ENCODE measurements around the gene CD79A.

The CD79A gene

GRCh38 chr19:41897181-41897580 is 20.1 kb downstream of the CD79A start:
- Histone ChIP-seq H3K4me1 (ENCODE audit: control insufficient read depth, insufficient read depth, low read length) (no peaks in the 10 kb centered on the region), H3K9me3 (ENCODE audit: control insufficient read depth, insufficient read depth, low read length) (no peaks in the 10 kb centered on the region), H3K36me3 (ENCODE audit: control insufficient read depth, insufficient read depth, low read length) (peaks cover 35% of the 10 kb centered on the region), H3K27ac (ENCODE audit: low read depth, low read length) (no peak overlapping the region), H3K9ac (ENCODE audit: low read depth, low read length) (no peak overlapping the region), H3K4me3 (ENCODE audit: low read depth, low read length) (no peak overlapping the region), H3K27me3 (ENCODE audit: control insufficient read depth, insufficient read depth, low read length) (no peaks in the 10 kb centered on the region)

- Histone ChIP-seq H3K4me3 (ENCODE audit: low read depth, low read length) (no peak overlapping the region), H3K36me3 (ENCODE audit: control insufficient read depth, insufficient read depth, low read length) (peaks cover 42% of the 10 kb centered on the region), H3K27ac (ENCODE audit: low read depth, low read length) (no peak overlapping the region)
Observed at GRCh38 chr19:41897820-41898219, 20.7 kb downstream of the CD79A start.

GRCh38 chr19:41898235-41898634 is 21.2 kb downstream of the CD79A start:
- no peaks in the 10 kb centered on the region for H3K4me1 ChIP-seq (ENCODE audit: control insufficient read depth, insufficient read depth, low read length)
- H3K4me3 ChIP-seq (ENCODE audit: low read depth, low read length), result no peak overlapping the region
- H3K9ac ChIP-seq (ENCODE audit: low read depth, low read length), result no peak overlapping the region
- H3K27me3 ChIP-seq (ENCODE audit: control insufficient read depth, insufficient read depth, low read length), result no peaks in the 10 kb centered on the region
- no peaks in the 10 kb centered on the region for H3K9me3 ChIP-seq (ENCODE audit: control insufficient read depth, insufficient read depth, low read length)
- no peak overlapping the region for H3K27ac ChIP-seq (ENCODE audit: low read depth, low read length)
- peaks cover 46% of the 10 kb centered on the region for H3K36me3 ChIP-seq (ENCODE audit: control insufficient read depth, insufficient read depth, low read length)

More at GRCh38 chr19:41897820-41898219, 20.7 kb downstream of the CD79A start:
- Histone ChIP-seq H3K9ac (ENCODE audit: low read depth, low read length) (no peak overlapping the region), H3K27me3 (ENCODE audit: control insufficient read depth, insufficient read depth, low read length) (no peaks in the 10 kb centered on the region), H3K9me3 (ENCODE audit: control insufficient read depth, insufficient read depth, low read length) (no peaks in the 10 kb centered on the region), H3K4me1 (ENCODE audit: control insufficient read depth, insufficient read depth, low read length) (no peaks in the 10 kb centered on the region)

GRCh38 chr19:41901707-41902360 is 24.8 kb downstream of the CD79A start:
- no peaks in the 10 kb centered on the region for H3K27me3 ChIP-seq (ENCODE audit: control insufficient read depth, insufficient read depth, low read length)
- H3K27ac ChIP-seq (ENCODE audit: low read depth, low read length), result no peak overlapping the region
- no peaks in the 10 kb centered on the region for H3K9me3 ChIP-seq (ENCODE audit: control insufficient read depth, insufficient read depth, low read length)
- H3K4me3 ChIP-seq (ENCODE audit: low read depth, low read length), result no peak overlapping the region
- no peak overlapping the region for H3K9ac ChIP-seq (ENCODE audit: low read depth, low read length)
- H3K4me1 ChIP-seq (ENCODE audit: control insufficient read depth, insufficient read depth, low read length), result no peaks in the 10 kb centered on the region
- H3K36me3 ChIP-seq (ENCODE audit: control insufficient read depth, insufficient read depth, low read length), result peaks cover 45% of the 10 kb centered on the region

GRCh38 chr19:41902594-41902993 is 25.5 kb downstream of the CD79A start:
- H3K9ac ChIP-seq (ENCODE audit: low read depth, low read length), result no peak overlapping the region
- H3K36me3 ChIP-seq (ENCODE audit: control insufficient read depth, insufficient read depth, low read length), result peaks cover 47% of the 10 kb centered on the region
- H3K4me3 ChIP-seq (ENCODE audit: low read depth, low read length), result no peak overlapping the region
- no peaks in the 10 kb centered on the region for H3K27me3 ChIP-seq (ENCODE audit: control insufficient read depth, insufficient read depth, low read length)
- H3K4me1 ChIP-seq (ENCODE audit: control insufficient read depth, insufficient read depth, low read length), result no peaks in the 10 kb centered on the region
- no peaks in the 10 kb centered on the region for H3K9me3 ChIP-seq (ENCODE audit: control insufficient read depth, insufficient read depth, low read length)
- no peak overlapping the region for H3K27ac ChIP-seq (ENCODE audit: low read depth, low read length)

- Histone ChIP-seq H3K4me3 (ENCODE audit: low read depth, low read length) (no peak overlapping the region), H3K27ac (ENCODE audit: low read depth, low read length) (no peak overlapping the region), H3K36me3 (ENCODE audit: control insufficient read depth, insufficient read depth, low read length) (peaks cover 41% of the 10 kb centered on the region), H3K9me3 (ENCODE audit: control insufficient read depth, insufficient read depth, low read length) (no peaks in the 10 kb centered on the region), H3K4me1 (ENCODE audit: control insufficient read depth, insufficient read depth, low read length) (no peaks in the 10 kb centered on the region), H3K9ac (ENCODE audit: low read depth, low read length) (no peak overlapping the region), H3K27me3 (ENCODE audit: control insufficient read depth, insufficient read depth, low read length) (0 out of 2 replicates have a peak, but pooled peaks cover 2% of the 10 kb centered on the region)
Observed at GRCh38 chr19:41903193-41903953, 26.3 kb downstream of the CD79A start.

- H3K9me3 ChIP-seq (ENCODE audit: control insufficient read depth, insufficient read depth, low read length), result no peaks in the 10 kb centered on the region
- peaks cover 11% of the 10 kb centered on the region; the same call in 1 of the 2 replicates for H3K27me3 ChIP-seq (ENCODE audit: control insufficient read depth, insufficient read depth, low read length)
- no peak overlapping the region for H3K9ac ChIP-seq (ENCODE audit: low read depth, low read length)
- H3K4me3 ChIP-seq (ENCODE audit: low read depth, low read length), result no peak overlapping the region
- H3K4me1 ChIP-seq (ENCODE audit: control insufficient read depth, insufficient read depth, low read length), result no peaks in the 10 kb centered on the region
- peaks cover 37% of the 10 kb centered on the region for H3K36me3 ChIP-seq (ENCODE audit: control insufficient read depth, insufficient read depth, low read length)
- H3K27ac ChIP-seq (ENCODE audit: low read depth, low read length), result no peak overlapping the region
Observed at GRCh38 chr19:41904118-41904870, 27.2 kb downstream of the CD79A start.

- Histone ChIP-seq H3K4me1 (ENCODE audit: control insufficient read depth, insufficient read depth, low read length) (no peaks in the 10 kb centered on the region), H3K27ac (ENCODE audit: low read depth, low read length) (no peak overlapping the region), H3K4me3 (ENCODE audit: low read depth, low read length) (no peak overlapping the region), H3K9ac (ENCODE audit: low read depth, low read length) (no peak overlapping the region), H3K36me3 (ENCODE audit: control insufficient read depth, insufficient read depth, low read length) (peaks cover 32% of the 10 kb centered on the region), H3K9me3 (ENCODE audit: control insufficient read depth, insufficient read depth, low read length) (no peaks in the 10 kb centered on the region), H3K27me3 (ENCODE audit: control insufficient read depth, insufficient read depth, low read length) (peaks cover 22% of the 10 kb centered on the region)
Observed at GRCh38 chr19:41905273-41906002, 28.4 kb downstream of the CD79A start.

GRCh38 chr19:41906271-41906670 is 29.2 kb downstream of the CD79A start:
- H3K27ac ChIP-seq (ENCODE audit: low read depth, low read length), result no peak overlapping the region
- H3K4me1 ChIP-seq (ENCODE audit: control insufficient read depth, insufficient read depth, low read length), result no peaks in the 10 kb centered on the region
- H3K9me3 ChIP-seq (ENCODE audit: control insufficient read depth, insufficient read depth, low read length), result no peaks in the 10 kb centered on the region
- H3K9ac ChIP-seq (ENCODE audit: low read depth, low read length), result no peak overlapping the region
- H3K27me3 ChIP-seq (ENCODE audit: control insufficient read depth, insufficient read depth, low read length), result peaks cover 31% of the 10 kb centered on the region
- peaks cover 30% of the 10 kb centered on the region for H3K36me3 ChIP-seq (ENCODE audit: control insufficient read depth, insufficient read depth, low read length)
- H3K4me3 ChIP-seq (ENCODE audit: low read depth, low read length), result no peak overlapping the region

GRCh38 chr19:41906916-41907680 is 30.0 kb downstream of the CD79A start:
- Histone ChIP-seq H3K9me3 (ENCODE audit: control insufficient read depth, insufficient read depth, low read length) (no peaks in the 10 kb centered on the region), H3K4me1 (ENCODE audit: control insufficient read depth, insufficient read depth, low read length) (peaks cover 1% of the 10 kb centered on the region; the same call in 1 of the 2 replicates), H3K36me3 (ENCODE audit: control insufficient read depth, insufficient read depth, low read length) (peaks cover 26% of the 10 kb centered on the region), H3K4me3 (ENCODE audit: low read depth, low read length) (no peak overlapping the region), H3K27ac (ENCODE audit: low read depth, low read length) (no peak overlapping the region), H3K27me3 (ENCODE audit: control insufficient read depth, insufficient read depth, low read length) (peaks cover 39% of the 10 kb centered on the region), H3K9ac (ENCODE audit: low read depth, low read length) (no peak overlapping the region)

Data from HUES48 (cell line).